Measurements from ENCODE around the gene SULT2A1.
"Not testable (repeated sequence)": the region's sequence is repeated elsewhere in the genome, so short reads cannot be mapped to it uniquely, and the experiment has no call there.

GRCh38 chr19:47928581-47928980, 42.5 kb upstream of the SULT2A1 start:
- not testable (repeated sequence) for TF ChIP-seq CTCF (conservative IDR thresholded peaks at IDR 0.05); ZFX (IDR thresholded peaks at IDR 0.05)
